IMR-90 (cell line): ENCODE measurements around the gene FAM177A1. TPM values are rescaled to one million over a fixed set of nuclear protein-coding genes. Genes with fewer than 3 reads are reported as not detected.

ENCODE experiments used
- ATAC-seq: fragments of 200-7000 bp; cut with Tn5 transposase; 2 replicates; pipeline ENCODE4 v1.9.1; 2020; ENCODE audit warnings: low read depth, mild to moderate bottlenecking, moderate library complexity
- BruUV-seq: library from RNA; stranded (reverse); fragments of 400-500 nt; replicated peaks from 2 replicates; lab custom pipeline; 2021; lab: Mats Ljungman, UMichigan
- CTCF ChIA-PET: fragments of 300-600 bp; formaldehyde crosslinking; extraction: SDS; loops from one replicate; lab custom pipeline; 2021; ENCODE audit warnings: antibody characterized with exemption; lab: Yijun Ruan, JAX
- POLR2A ChIA-PET: fragments of 300-600 bp; sonication (Branson Sonifier 250); formaldehyde crosslinking; loops from one replicate; lab custom pipeline; 2022; ENCODE audit warnings: antibody characterized with exemption; ENCODE audit not compliant: unreplicated experiment; lab: Charles Lee
- DNase-seq: peaks from one replicate; pipeline ENCODE4 v3.0.0; 2013
- H2AFZ ChIP-seq: replicated peaks from 2 replicates; pipeline ENCODE3; 2013; ENCODE audit warnings: low read length, mild to moderate bottlenecking; ENCODE audit not compliant: poor library complexity
- H2AK5ac ChIP-seq: 2 replicates; pipeline ENCODE4 v1.6.1; 2013; ENCODE audit warnings: low read depth, low read length, inconsistent platforms
- H2AK9ac ChIP-seq: replicated peaks from 2 replicates; pipeline ENCODE3; 2013; ENCODE audit warnings: mild to moderate bottlenecking, low read depth, low read length, moderate library complexity; ENCODE audit not compliant: poor library complexity
- H2BK120ac ChIP-seq: 2 replicates; pipeline ENCODE4 v1.6.1; 2013; ENCODE audit warnings: low read depth, low read length, inconsistent platforms
- H2BK15ac ChIP-seq: 3 replicates; pipeline ENCODE4 v1.6.1; 2013; ENCODE audit warnings: low read depth, low read length, inconsistent platforms
- H2BK20ac ChIP-seq: 2 replicates; pipeline ENCODE4 v1.6.1; 2013; ENCODE audit warnings: low read depth, mild to moderate bottlenecking, inconsistent platforms, low read length, moderate library complexity
- H2BK5ac ChIP-seq: 2 replicates; pipeline ENCODE4 v1.6.1; 2013; ENCODE audit warnings: mild to moderate bottlenecking, low read depth, low read length, inconsistent platforms; ENCODE audit not compliant: poor library complexity, severe bottlenecking
- H3K14ac ChIP-seq: replicated peaks from 2 replicates; pipeline ENCODE4 v1.6.1; 2013; ENCODE audit warnings: low read depth, low read length, inconsistent platforms
- H3K18ac ChIP-seq: 2 replicates; pipeline ENCODE4 v1.6.1; 2013; ENCODE audit warnings: low read depth, low read length, control low read depth
- H3K23ac ChIP-seq: 2 replicates; pipeline ENCODE4 v1.6.1; 2013; ENCODE audit warnings: low read depth, low read length, inconsistent platforms
- H3K27ac ChIP-seq: 2 replicates; pipeline ENCODE4 v1.5.1; 2013; ENCODE audit warnings: mild to moderate bottlenecking, control low read depth, low read length; ENCODE audit not compliant: insufficient read depth
- H3K27me3 ChIP-seq: 2 replicates; pipeline ENCODE4 v1.6.1; 2013; ENCODE audit warnings: low read length; ENCODE audit not compliant: control insufficient read depth, insufficient read depth
- H3K36me3 ChIP-seq: 2 replicates; pipeline ENCODE4 v1.6.1; 2013; ENCODE audit warnings: low read length, mixed read lengths; ENCODE audit not compliant: control insufficient read depth, insufficient read depth
- H3K4ac ChIP-seq: 2 replicates; pipeline ENCODE4 v1.6.1; 2013; ENCODE audit warnings: low read depth, low read length, inconsistent platforms
- H3K4me1 ChIP-seq: 2 replicates; pipeline ENCODE4 v1.6.1; 2013; ENCODE audit warnings: low read length, mixed read lengths; ENCODE audit not compliant: control insufficient read depth, insufficient read depth
- H3K4me2 ChIP-seq: 2 replicates; pipeline ENCODE4 v1.6.1; 2013; ENCODE audit warnings: low read depth, mild to moderate bottlenecking, control low read depth, low read length, moderate library complexity
- H3K4me3 ChIP-seq: 2 replicates; pipeline ENCODE4 v1.5.1; 2013; ENCODE audit warnings: low read depth, mild to moderate bottlenecking, control low read depth, low read length, moderate library complexity; ENCODE audit not compliant: insufficient read depth
- H3K56ac ChIP-seq: 2 replicates; pipeline ENCODE4 v1.6.1; 2013; ENCODE audit warnings: low read length, inconsistent platforms; ENCODE audit not compliant: insufficient read depth; ENCODE audit errors: extremely low read depth
- H3K79me1 ChIP-seq, 2 experiments: 2 replicates each; pipeline ENCODE4 v1.6.1; 2013; ENCODE audit warnings: low read length in 2 of 2, inconsistent platforms in 1 of 2, low read depth in 1 of 2
- H3K9ac ChIP-seq: 2 replicates; pipeline ENCODE4 v1.6.1; 2013; ENCODE audit warnings: low read depth, low read length, control low read depth
- H3K9me1 ChIP-seq: 2 replicates; pipeline ENCODE4 v1.6.1; 2013; ENCODE audit warnings: low read length, inconsistent platforms; ENCODE audit not compliant: insufficient read depth
- H3K9me3 ChIP-seq: 2 replicates; pipeline ENCODE4 v1.6.1; 2013; ENCODE audit warnings: low read length; ENCODE audit not compliant: control insufficient read depth, insufficient read depth
- H4K20me1 ChIP-seq: 2 replicates; pipeline ENCODE4 v1.6.1; 2013; ENCODE audit warnings: low read length, inconsistent platforms; ENCODE audit not compliant: insufficient read depth
- H4K5ac ChIP-seq: 2 replicates; pipeline ENCODE4 v1.6.1; 2013; ENCODE audit warnings: mild to moderate bottlenecking, low read depth, low read length, control low read depth
- H4K8ac ChIP-seq, 2 experiments: 2 replicates each; pipeline ENCODE4 v1.6.1; 2013; ENCODE audit warnings: low read depth in 2 of 2, low read length in 2 of 2, control low read depth in 1 of 2, inconsistent platforms in 1 of 2
- H4K91ac ChIP-seq: 2 replicates; pipeline ENCODE4 v1.6.1; 2013; ENCODE audit warnings: low read depth, low read length, inconsistent platforms; ENCODE audit not compliant: insufficient read depth
- CTCF ChIP-seq: conservative IDR thresholded peaks from 2 replicates; pipeline ENCODE4 v1.5.1; 2012; ENCODE audit warnings: mild to moderate bottlenecking, low read depth, low read length, improper control_type of control experiment
- ELK1 ChIP-seq: fragments of 150-350 bp; IDR thresholded peaks from 2 replicates; pipeline ENCODE4 v1.6.1; 2016; ENCODE audit warnings: low read depth, mild to moderate bottlenecking, low read length, moderate library complexity, borderline replicate concordance
- FOS ChIP-seq: fragments of 150-350 bp; IDR thresholded peaks from 2 replicates; pipeline ENCODE4 v1.6.1; 2016; ENCODE audit warnings: low read depth, low read length
- MAFK ChIP-seq: IDR thresholded peaks from 2 replicates; pipeline ENCODE4 v1.6.1; 2012; ENCODE audit warnings: low read depth, low read length, improper control_type of control experiment
- MAZ ChIP-seq: IDR thresholded peaks from 2 replicates; pipeline ENCODE4 v1.6.1; 2012; ENCODE audit warnings: low read depth, mild to moderate bottlenecking, low read length, improper control_type of control experiment, moderate library complexity, borderline replicate concordance
- RFX5 ChIP-seq: IDR thresholded peaks from 2 replicates; pipeline ENCODE4 v1.8.0; 2012; ENCODE audit warnings: low read depth, mild to moderate bottlenecking, low read length, moderate library complexity
- WGBS, 2 experiments: methylation state at CpG; one replicate each; pipeline versions ENCODE4 v1.1.5 to v1.1.7; 2013; ENCODE audit warnings: missing lambda C conversion rate in 2 of 2; ENCODE audit not compliant: insufficient read length in 1 of 2; ENCODE audit errors: extremely low coverage in 2 of 2; 5-methylcytosine and 5-hydroxymethylcytosine counted together
- dilution Hi-C: fragments of 300-500 bp; cut with HindIII; formaldehyde crosslinking; loops from one replicate; pipeline ENCODE4 v1.14.3; 2018; ENCODE audit warnings: low sequenced_read_pairs; ENCODE audit not compliant: unreplicated experiment
- in situ Hi-C: fragments of 300-500 bp; cut with MboI; formaldehyde crosslinking; loops from 3 replicates; pipeline ENCODE4 v1.14.3; 2019; ENCODE audit warnings: low sequenced_read_pairs, inconsistent platforms, mixed read lengths
- intact Hi-C: fragments of 100-400 bp; cut with micrococcal nuclease; formaldehyde crosslinking; loops from 2 replicates; pipeline ENCODE4 v1.10.0; 2022
- polyA plus RNA-seq, 3 experiments: library from polyadenylated mRNA; depleted of rRNA; stranded (reverse); fragments of >200 nt; gene quantifications; 2 replicates each; pipeline ENCODE4 v1.2.3, GENCODE V29; 2012; ENCODE audit warnings: low replicate concordance in 1 of 3
- total RNA-seq: library from RNA; depleted of rRNA; stranded (reverse); fragments of >200 nt; gene quantifications from 2 replicates; pipeline ENCODE4 v1.2.3, GENCODE V29; 2012

Gene FAM177A1
- total and polyA plus RNA-seq, 2 of the 4 experiments (the other 2 are of a cell fraction), result 18.5 to 33.4 TPM

- DNase-seq (no peak), ATAC-seq (peak; percentile 27)
- H3K9ac ChIP-seq, result no peak overlapping the region
- peak overlapping the region; percentile 64 for H3K18ac ChIP-seq
- no peaks in the 10 kb centered on the region for H3K27me3 ChIP-seq
- H4K20me1 ChIP-seq, result no peaks in the 10 kb centered on the region; the same call in 1 of the 2 replicates
- peak overlapping the region; percentile 64 for H3K14ac ChIP-seq
- H2BK20ac ChIP-seq, result peak overlapping the region; percentile 71
- peak overlapping the region; percentile 72 to 80 for H4K8ac ChIP-seq
- peak overlapping the region; percentile 66 for H2BK15ac ChIP-seq
- TF ChIP-seq FOS (no peak), RFX5 (no peak), ELK1 (no peak), MAZ (no peak), MAFK (no peak), CTCF (no peak)
- H3K27ac ChIP-seq, result peak overlapping the region; percentile 77
- no peak overlapping the region for H3K56ac ChIP-seq
- BruUV-seq, result no TSS peak
- H4K91ac ChIP-seq, result peak overlapping the region; percentile 75
- H3K79me1 ChIP-seq, result peaks cover 43 to 53% of the 10 kb centered on the region in 2 experiments
- peak overlapping the region; percentile 85 for H2AK5ac ChIP-seq
- in situ Hi-C loops, result no loop called here
- intact Hi-C loops, result no loop called here
- H3K9me3 ChIP-seq, result peaks cover 5% of the 10 kb centered on the region
- ChIA-PET CTCF (interaction anchor here (0.6 to 0.7 kb wide), 2 partner anchors 12 to 295 kb away, joined by 3 read pairs; no protein-coding TSS in a partner anchor), POLR2A (no interaction called here)
- H3K4me1 ChIP-seq, result peaks cover 14% of the 10 kb centered on the region
- H2AFZ ChIP-seq, result no peak overlapping the region
- H3K36me3 ChIP-seq, result peaks cover 34% of the 10 kb centered on the region
- H4K5ac ChIP-seq, result peak overlapping the region; percentile 82
- no peak overlapping the region for H2AK9ac ChIP-seq
- no CpG with 5 or more reads among the region's 4 CpGs for WGBS, 2 experiments
- H3K4me3 ChIP-seq, result no peak overlapping the region
- peak overlapping the region; percentile 44 for H2BK5ac ChIP-seq
- H3K23ac ChIP-seq, result peak overlapping the region; percentile 62; the same call in 1 of the 2 replicates
- peaks cover 15% of the 10 kb centered on the region for H3K9me1 ChIP-seq
- dilution Hi-C loops, result no loop called here
- H3K4me2 ChIP-seq, result peak overlapping the region; percentile 29
- peak overlapping the region; percentile 70 for H3K4ac ChIP-seq
- H2BK120ac ChIP-seq, result peak overlapping the region; percentile 81
These were observed 67.4 kb downstream of the FAM177A1 start for GRCh38 chr14:35113308-35113950.
